Bronchial epithelial cell (primary cell): ENCODE data around the gene FZD7. TPM values are rescaled to one million over a fixed set of nuclear protein-coding genes. Genes with fewer than 3 reads are reported as not detected.
A peak's percentile ranks its signal among the peaks of the same experiment; 100 is the strongest.

Experiments
- DNase-seq: peaks from one replicate; pipeline ENCODE4 v3.0.0-alpha.2; 2010; ENCODE audit warnings: low read depth
- FAIRE-seq: peaks from 2 replicates; lab custom pipeline; 2011; peaks lifted over from hg19 to GRCh38; lab: Jason Lieb, UNC
- H3K27me3 ChIP-seq: 2 replicates; pipeline ENCODE4 v1.5.1; 2011; ENCODE audit warnings: low read length; ENCODE audit not compliant: control insufficient read depth, insufficient read depth
- H3K36me3 ChIP-seq: 2 replicates; pipeline ENCODE4 v1.5.1; 2011; ENCODE audit warnings: low read length; ENCODE audit not compliant: control insufficient read depth, insufficient read depth
- H3K4me3 ChIP-seq: 2 replicates; pipeline ENCODE4 v1.5.1; 2011; ENCODE audit warnings: mild to moderate bottlenecking, low read depth, low read length, control low read depth
- CTCF ChIP-seq: IDR thresholded peaks from 2 replicates; pipeline ENCODE4 v1.5.1; 2011; ENCODE audit warnings: mild to moderate bottlenecking, moderate library complexity, low read length, control low read depth, inconsistent platforms; ENCODE audit not compliant: insufficient read depth, severe bottlenecking
- total RNA-seq: library from RNA; depleted of rRNA; stranded (reverse); fragments of >200 nt; gene quantifications from 2 replicates; pipeline ENCODE4 v1.2.1, GENCODE V29; 2014

Gene FZD7
- total RNA-seq, 1 donor from 2014 or later: 1.8 TPM

DNA sequence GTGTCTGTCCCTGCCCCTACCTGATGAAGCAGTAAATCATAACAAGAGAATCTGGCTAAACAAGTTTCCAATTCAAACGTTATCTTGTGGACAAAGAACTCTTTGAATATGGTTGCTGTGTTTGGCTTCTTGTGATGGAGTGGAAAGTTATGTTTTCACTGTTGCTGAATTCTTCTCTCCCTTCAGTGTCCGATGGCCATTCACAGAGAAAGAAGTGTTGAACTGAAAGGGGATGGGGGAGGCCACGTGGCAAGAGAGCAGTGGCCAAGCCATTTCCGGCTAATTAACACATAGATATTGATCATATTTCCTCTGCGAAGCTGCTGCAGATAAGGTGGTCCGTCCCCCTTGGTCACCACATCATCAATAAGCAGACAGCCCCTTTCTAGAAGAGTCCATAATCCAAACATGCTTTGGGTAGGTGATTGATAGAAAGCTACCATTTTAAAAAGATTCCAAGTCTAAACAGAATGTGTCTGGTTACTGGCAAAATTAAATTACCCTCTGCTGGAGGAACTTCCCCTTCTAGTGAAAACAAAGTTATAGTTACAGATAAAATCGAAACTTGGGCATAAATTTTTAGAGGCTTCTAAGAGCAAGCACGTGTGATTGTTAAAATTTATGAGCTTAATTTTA lies 36.9 kb upstream of the FZD7 start:
- Histone ChIP-seq H3K36me3 (no peaks in the 10 kb centered on the region), H3K27me3 (no peaks in the 10 kb centered on the region), H3K4me3 (no peak overlapping the region)
- DNase-seq (peak; percentile 76), FAIRE-seq (no peak)
- TF ChIP-seq CTCF: no peak

DNA sequence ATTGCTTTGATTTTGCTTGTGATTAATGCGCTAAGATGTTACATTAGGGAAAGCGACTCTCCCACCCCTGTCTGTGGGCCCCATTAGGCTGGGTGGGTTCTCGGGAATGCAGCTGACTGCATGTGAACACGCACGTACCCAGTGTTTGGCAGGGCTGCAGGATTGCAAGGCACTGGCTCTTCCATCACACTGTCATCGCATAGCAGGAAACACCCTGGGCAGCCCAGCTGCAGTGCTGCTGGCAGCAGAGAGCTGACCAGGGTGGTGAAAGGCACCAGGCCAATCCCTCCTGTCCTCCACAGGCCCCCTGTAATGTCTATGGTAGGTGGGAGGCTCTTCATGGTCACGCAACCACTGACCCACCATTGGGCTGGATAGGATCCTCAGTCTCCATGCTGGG lies 34.4 kb upstream of the FZD7 start:
- Histone ChIP-seq H3K27me3 (no peaks in the 10 kb centered on the region), H3K4me3 (no peak overlapping the region), H3K36me3 (no peaks in the 10 kb centered on the region)
- FAIRE-seq (no peak), DNase-seq (no peak)
- TF ChIP-seq CTCF: no peak

DNA sequence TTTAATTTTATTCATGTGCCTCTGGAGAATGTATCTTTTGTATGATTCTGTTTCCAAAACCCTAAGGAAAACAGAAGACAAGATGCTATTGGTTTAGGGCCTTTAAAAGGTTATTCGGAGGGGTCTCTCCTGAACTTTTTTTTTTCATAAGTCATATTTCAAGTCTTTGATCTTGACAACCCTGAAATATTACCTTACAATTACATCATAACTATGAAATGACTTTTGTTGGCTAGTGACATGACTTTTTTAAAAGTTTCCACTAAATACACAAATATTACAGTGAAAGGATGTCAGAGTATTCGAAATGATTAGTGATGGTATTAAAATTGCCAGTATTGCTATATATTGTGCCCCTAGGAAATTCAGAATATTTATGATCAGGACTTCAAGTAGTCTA lies 31.8 kb upstream of the FZD7 start:
- DNase-seq (no peak), FAIRE-seq (no peak)
- no peak for TF ChIP-seq CTCF
- H3K36me3 ChIP-seq: no peaks in the 10 kb centered on the region
- no peak overlapping the region for H3K4me3 ChIP-seq
- no peaks in the 10 kb centered on the region for H3K27me3 ChIP-seq

DNA sequence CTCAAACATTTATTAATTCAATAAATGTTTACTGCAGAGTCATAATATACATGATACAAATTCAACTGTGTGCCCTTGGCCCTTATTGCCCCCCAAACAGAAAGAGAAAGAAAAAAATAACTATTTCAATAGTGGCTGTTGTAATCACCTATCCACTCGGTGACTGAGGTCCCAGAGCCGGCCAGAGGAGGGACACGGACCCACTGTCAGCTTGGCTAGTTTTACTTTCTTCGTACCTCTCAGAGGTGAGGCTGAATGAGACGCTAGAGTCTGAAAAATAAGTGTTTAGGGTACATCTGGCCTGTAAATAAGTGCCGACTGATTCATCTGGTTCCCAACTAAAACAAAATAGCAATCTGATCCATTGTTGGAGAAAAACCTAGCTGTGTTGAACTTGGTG lies 31.3 kb upstream of the FZD7 start:
- Histone ChIP-seq H3K27me3 (no peaks in the 10 kb centered on the region), H3K36me3 (no peaks in the 10 kb centered on the region), H3K4me3 (no peak overlapping the region)
- DNase-seq: no peak
- TF ChIP-seq CTCF: no peak
- FAIRE-seq: no peak

DNA sequence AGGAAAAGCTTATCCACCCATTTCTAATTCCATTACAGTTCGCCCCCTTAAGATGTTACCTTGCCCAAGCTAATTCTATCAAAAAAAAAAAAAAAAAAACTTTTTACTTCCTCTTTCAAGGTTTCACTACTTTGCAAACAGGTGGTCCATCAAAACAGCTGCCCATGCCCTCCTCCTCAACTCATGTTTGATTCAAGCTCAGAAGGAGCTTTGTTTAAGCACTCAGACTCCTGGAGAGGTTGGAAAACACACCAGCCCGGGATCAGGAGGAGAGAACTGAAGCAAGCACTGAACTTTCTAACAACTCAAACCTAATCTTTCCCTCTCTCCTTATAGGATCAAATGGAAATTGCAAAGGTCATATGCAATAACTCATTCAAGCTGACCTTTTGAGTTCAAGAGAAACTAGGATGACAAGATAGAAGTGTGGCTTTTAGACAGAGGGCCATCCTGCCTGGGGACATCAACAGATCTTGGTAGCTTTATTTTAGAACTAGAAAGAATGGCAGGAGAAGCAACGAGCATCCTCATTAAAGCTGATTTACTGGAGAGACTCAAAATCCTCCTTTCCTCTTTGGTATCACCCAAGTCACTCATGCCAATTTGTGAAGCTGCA lies 28.3 kb upstream of the FZD7 start:
- H3K27me3 ChIP-seq: no peaks in the 10 kb centered on the region
- DNase-seq (no peak), FAIRE-seq (no peak)
- H3K36me3 ChIP-seq: no peaks in the 10 kb centered on the region
- no peak overlapping the region for H3K4me3 ChIP-seq
- no peak for TF ChIP-seq CTCF
